D341Med (cell line): ENCODE results near the gene TRIM62.

Experiments
- DNase-seq: peaks from one replicate; pipeline ENCODE4 v3.0.0; 2012; ENCODE audit warnings: low spot score

The TRIM62 gene

GRCh38 chr1:33181921-33182341 lies at the start of gene TRIM62:
TRIM62 (minus strand) TSS chr1:33182043; CDS start chr1:33181432, 611 bp downstream.
- peak; percentile 96 for DNase-seq

DNA sequence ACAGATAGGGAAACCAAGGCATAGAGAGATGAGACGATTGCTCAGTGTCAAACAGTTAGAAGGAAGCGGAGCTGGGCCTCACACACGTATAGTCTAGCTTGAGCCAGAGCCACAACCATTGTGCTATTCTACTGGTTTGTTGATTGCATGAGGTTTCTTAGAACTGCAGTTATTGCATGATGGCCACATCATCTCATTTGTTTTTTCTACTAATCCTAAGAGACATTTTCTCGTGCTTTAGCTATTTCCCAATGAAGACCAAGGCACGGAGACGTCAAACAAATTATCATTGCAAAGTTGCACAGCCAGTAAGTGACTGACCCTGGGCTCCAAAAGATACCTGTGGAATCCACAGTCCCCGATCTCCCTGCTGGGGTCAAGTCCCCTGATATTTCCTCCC lies 49.3 kb upstream of the TRIM62 start:
- DNase-seq = no peak

DNA sequence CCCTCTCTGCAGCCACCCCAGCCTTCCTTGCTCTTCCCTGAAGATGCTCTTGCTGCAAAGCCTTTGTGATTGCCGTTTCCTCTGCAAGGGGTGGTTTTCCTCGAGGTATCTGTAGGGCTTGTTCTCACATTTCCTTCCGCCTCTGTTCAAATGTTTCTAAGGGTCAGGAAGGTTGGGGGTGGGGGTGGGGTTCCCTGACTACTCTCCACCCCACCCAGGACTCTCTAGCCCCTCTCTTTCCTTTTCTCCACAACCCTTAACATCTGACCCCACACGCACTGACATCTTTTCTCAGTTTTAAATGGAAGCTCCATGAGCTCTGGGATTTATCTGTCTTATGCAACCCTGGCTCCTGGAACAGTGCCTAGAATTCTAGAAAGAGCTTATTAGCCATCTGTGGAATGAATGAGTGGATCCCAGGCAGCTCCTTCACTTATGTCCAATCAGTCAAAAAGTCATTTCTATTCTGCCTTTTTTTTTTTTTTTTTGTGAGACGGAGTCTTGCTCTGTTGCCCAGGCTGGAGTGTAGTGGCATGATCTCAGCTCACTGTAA lies 47.2 kb upstream of the TRIM62 start:
- DNase-seq = peak; percentile 54

DNA sequence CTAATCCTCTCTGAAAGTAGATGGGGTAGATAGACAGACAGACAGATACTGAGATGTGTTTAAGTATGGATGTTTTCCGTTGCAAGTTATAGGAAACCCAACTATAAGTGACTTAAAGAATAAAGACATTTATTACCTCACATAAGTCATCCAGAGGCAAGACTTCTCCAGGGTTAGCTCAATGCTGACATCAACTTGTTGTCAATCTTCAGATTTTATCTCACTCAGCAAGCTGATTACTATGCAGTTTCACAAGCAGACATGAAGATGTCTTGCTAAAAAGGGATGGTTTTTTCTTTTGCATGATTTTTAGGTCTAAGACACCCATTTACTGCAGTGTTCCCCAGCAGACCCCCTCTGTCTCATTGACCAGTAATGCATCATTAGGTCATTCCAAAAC lies 43.7 kb upstream of the TRIM62 start:
- DNase-seq = no peak

DNA sequence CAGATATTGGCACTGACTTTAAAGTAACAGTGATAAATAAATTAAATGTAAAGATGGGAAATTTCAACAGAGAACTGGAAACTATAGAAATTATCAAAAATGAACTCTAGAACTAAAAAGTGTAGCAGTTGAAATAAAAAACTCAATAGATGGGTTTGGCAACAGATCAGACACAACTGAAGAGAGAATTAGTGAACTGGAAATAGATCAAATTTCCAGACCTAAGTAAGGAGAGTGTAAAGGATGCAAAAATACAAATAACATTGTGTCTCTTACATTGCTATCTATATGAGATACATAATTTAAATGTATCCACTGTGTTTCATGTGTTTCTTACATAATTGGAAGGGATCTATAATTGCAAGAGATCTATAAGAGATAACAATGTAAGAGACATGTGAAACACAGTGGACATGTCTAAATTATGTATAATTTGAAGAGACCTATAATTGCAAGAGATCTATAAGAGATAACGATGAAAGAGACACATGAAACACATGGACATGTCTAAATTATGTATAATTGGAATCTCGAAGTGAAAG lies 42.4 kb upstream of the TRIM62 start:
- no peak for DNase-seq

- no peak for DNase-seq
Measured at GRCh38 chr1:33222381-33222780, 40.5 kb upstream of the TRIM62 start.

GRCh38 chr1:33221385-33221758 lies 39.5 kb upstream of the TRIM62 start:
- no peak for DNase-seq

- peak; percentile 74 for DNase-seq
Measured at GRCh38 chr1:33220676-33221384, 39.0 kb upstream of the TRIM62 start.

DNA sequence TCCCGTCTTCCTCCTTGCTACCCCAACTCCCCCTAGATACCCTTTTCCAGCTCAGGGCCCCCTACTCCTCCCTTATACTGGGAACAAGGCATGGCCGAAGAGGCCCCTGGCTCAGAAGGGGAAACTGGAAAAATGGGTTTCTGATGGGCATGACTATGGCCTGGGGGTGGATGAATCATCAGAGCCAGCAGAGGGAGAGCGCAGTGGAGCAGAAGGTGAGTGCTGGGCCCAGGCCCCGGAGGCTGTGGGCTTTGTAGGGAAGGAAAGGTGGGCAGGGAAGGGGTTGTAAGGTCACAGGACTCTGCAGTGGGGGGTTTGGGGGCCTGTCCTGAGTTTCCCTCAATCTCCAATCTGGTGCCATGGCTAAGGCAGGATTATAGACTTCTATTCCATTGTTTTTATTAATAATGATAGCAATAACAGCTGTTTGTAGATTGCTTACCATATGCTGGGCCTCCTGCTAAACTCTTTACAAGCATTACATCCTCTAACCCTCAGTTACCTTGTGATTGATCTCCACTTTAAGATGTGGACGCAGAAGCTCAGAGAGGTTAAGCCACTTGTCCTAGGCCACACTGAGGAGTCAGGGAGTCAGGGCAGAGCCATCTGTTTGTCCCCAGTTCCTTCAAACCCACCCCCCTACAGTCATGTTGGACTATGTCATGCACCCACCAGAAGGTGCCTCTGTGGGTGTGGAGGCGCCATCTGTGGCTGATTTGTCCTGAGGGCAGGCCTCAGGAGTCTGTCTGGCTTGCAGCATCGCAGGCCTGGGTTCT lies 38.2 kb upstream of the TRIM62 start:
- DNase-seq = peak; percentile 71

DNA sequence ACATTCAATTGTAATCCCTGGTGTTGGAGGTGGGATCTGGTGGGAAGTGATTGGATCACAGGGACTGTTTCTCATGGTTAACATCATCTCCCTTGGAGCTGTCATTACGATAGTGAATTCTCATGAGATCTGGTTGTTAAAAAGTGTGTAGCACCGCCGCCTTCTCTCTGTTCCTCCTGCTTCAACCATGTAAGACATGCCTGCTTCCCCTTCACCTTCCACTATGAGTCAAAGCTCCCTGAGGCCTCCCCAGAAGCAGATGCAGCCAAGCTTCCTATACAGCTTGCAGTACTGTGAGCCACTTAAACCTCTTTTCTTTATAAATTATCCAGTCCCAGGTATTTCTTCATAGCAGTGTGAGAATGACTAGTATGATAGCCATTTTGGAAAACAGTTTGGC lies 30.1 kb upstream of the TRIM62 start:
- no peak for DNase-seq

DNA sequence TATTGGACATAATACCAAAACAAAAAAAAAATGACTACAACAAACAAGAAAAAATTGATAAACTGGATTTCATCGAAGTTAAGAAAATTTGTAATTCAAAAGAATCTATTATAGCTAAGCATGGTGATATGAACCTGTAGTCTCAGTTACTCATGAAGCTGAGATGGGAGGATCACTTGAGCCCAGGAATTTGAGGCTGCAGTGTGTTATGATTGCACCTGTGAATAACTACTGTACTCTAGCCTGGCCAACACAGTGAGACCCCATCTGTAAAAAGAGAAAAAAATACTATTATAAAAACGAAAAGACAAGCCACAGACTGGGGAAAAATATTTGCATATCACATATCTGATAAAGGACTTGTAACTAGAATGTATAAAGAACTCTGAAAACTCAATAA lies 24.5 kb upstream of the TRIM62 start:
- no peak for DNase-seq

- no peak for DNase-seq
Measured at GRCh38 chr1:33195556-33195955, 13.7 kb upstream of the TRIM62 start.

DNA sequence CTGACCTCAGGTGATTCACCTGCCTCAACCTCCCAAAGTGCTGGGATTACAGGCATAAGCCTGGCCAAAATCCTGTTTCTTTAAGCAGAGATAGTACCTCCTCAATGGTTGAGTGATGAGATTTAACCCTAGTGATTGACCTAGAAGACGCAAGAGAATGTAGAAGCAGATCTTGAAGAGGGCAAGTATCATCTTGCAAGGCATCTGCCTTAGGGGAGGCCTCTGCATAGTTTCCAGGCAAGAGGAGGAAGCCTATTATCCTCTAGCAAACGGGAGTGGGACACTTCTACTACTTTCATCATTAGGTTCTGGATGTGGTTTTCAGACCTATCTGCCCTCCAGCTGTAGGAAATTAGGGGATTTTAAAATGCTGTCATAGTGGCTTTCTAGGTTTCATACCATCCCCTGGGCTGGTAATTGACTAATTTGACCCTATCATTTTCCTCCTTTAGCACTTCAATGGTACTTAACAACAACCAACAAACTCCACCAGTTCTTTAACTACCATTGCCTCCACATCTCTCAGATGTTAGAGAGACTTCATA lies 10.0 kb upstream of the TRIM62 start:
- DNase-seq = no peak

GRCh38 chr1:33190701-33191100 lies 8.9 kb upstream of the TRIM62 start:
- no peak for DNase-seq

- no peak for DNase-seq
Measured at GRCh38 chr1:33188572-33189275, 6.9 kb upstream of the TRIM62 start.

GRCh38 chr1:33186936-33187335 lies 5.1 kb upstream of the TRIM62 start:
- DNase-seq = no peak

DNA sequence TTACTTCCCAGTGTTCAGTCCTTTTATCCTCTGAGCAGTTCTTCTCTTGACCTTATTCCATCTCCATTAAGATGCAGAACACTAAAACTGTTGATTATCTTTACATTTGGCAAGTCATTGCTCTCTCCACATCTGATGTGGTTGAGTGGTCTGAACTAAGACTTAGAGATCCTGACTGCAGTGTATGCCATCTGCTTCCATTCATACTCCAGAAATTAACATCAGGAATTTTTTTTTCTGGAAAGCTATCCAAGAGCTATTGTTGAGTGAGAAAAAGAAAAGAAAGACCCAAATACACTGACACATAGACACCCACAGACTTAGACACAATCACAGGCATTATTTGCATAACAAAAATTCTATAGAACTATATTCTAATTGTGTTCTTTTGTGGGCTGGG lies 3.7 kb upstream of the TRIM62 start:
- DNase-seq = no peak

DNA sequence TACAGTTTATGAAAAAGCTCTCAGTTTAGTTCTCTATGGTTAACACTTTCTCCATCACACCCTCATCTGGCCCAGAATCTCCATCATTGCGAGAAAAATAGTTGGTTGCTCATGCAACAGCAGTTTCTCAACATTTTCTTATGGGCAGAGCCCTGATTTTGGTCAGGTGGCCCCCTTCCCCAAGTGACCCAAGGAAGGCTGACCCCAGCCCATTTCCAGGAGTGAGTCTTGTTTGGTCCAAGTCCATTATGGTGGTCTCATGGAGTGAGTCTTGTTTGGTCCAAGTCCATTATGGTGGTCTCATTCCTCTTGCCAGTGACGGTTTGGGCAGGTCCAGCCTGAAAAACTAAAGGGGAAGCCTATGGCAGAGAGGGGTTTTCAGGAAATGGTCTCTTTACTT lies 1.5 kb upstream of the TRIM62 start:
- DNase-seq = no peak

DNA sequence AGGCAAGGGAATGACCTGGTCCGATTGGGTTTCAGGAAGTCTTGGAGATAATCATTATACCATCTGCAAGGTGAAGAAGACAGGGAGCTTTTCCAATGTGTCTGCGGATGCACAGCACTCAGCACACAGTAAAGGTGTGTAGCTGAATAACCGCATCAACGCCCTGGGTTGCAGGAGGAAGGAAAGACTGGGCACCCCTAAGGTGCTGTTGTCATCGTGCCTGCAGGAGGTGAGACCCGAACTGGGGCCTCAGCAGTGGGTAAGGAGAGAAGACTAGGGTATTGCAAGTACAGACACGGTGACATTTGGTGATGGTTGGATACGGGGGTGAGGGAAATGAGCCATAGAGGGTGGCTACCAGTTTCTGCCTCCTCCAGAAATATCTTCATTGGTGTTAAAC lies 1.1 kb upstream of the TRIM62 start:
- no peak for DNase-seq

GRCh38 chr1:33182401-33182841 lies 578 bp upstream of the TRIM62 start:
- DNase-seq = peak; percentile 77

DNA sequence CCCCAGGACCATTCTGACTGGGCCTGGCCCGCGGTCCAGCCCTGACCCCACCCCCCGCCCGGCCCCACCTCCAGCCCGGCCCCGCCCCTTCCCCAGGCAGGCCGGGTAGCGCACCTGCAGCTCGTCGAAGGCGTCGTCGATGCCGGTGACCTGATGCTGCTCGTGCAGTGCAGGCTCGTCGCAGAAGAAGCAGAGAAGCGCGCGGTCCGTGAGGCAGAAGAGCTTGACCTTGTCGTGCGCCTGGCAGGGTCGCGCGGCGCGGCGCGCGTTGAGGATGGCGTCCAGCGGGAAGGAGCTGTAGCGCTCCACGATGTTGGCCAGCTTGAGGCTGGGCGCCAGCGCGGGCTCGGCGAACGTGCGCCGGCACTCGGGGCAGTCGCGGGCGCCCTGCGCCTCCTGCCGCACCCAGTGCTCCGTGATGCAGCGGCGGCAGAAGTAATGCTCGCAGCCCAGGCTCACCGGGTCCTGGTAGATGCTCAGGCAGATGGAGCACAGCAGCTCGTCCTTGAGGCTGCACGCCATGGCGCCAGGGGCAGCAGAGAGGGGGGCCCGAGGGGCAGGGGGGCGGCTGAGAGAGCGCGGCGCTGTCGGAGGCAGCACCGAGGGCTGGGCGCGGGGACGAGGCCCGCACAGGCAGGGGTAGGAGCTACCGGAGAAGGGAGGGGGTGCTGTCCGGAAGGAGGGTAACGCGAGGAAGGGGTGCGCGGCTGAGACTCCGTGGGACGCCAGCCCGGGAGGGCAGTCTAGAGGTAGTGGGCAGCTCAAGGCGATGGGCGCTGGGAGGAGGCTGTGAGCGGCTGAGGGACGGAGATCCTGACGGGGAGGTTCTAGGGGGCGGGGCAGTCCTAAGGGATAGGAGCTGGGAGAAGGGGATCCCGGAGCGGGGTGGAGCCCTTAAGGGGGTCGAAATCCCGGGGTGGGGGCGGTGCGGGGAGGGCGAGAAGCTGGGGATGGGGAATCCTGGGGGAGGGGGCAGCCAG lies 642 bp downstream of the TRIM62 start:
- DNase-seq = peak; percentile 65
